C1 segment of cervical spinal cord (tissue), 14 donors: ENCODE measurements around the gene TAF8.
A peak's percentile ranks its signal among the peaks of the same experiment; 100 is the strongest.
"Not testable (repeated sequence)": the region's sequence is repeated elsewhere in the genome, so short reads cannot be mapped to it uniquely, and the experiment has no call there.

Source experiments
- DNase-seq, 14 donors: peaks; one replicate each; lab custom pipeline; 2025; lab: John Stamatoyannopoulos, UW

The TAF8 gene

DNA sequence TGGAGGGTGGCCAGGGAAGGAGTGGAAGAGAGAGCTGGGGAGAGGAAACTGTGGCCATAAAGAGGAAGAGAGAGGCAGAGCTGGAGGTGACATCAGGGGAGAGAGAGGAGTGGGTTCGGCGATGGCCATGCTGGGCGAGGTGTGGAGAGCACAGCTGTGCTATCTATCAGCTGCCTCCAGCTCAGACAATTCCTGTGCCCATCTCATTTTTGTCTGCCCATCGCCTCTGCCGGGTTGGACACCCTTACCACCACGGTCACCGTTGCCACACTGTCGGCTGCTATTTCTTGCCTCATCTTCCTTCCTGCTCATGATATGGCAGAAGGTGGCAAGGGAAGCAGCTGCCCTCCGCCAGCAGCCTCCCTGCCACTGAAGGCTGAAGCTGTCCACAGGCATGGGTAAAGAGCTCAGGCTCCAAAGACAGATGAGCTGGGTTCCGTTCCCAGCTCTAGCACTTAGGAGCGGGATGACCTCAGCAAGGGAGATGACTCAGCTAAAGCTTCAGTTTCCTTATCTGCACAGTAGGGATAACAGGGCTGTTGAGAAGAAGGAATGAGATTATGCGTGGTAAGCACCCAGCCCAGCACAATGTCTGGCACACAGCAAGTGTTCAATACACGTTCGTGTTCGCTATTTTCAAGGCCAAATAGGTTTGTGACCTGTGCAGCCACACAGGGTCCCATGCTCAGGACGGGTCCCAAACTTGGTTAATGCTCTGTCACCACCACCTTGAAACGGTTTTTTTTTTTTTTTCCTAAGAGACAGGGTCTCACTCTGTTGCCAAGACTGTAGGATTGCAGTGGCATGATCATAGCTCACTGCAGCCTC lies 21.9 kb upstream of the TAF8 start:
- no peak for DNase-seq

DNA sequence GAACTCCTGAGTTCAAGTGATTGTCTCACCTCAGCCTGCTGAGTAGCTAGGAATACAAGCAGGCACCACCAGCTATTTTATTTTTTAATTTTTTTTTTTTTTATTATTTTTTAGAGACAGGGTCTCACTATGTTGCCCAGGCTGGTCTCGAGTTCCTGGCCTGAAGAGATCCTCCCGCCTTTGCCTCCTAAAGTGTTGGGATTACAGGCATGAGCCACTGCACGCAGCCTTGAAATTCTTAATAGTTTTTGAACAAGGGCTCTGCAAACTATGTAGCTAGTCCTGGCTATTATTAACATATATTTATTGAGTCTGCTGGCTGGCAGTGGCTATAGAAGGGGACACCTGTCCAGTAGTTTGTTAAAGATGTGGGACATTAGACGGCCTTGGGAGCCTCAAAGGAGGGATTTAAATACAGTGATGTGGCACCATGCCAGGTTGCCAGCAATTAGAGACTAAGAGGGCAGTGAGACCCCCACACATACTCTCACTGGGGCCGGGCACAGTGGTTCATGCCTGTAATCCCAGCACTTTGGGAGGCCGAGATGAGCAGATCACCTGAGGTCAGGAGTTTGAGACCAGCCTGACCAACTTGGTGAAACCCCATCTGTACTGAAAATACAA lies 21.1 kb upstream of the TAF8 start:
- no peak for DNase-seq

DNA sequence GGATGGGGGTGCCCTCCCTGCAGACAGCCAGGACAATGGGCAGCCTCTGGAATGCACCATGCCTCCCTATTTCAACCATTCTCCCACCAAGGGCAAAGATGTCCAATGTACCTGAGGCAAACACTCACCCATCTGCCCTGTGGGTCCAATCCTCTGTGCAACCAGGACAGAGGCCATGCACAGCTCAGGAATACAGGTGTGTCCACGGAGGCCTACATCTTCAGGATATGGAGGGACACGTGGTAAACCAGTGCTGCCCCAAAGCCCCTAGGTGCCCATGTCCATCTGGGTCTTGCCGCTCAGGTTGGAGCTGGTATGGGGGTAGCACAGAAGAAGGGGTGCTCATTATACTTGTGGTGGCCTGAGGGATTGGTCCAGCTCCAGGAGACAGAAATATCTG lies 20.4 kb upstream of the TAF8 start:
- DNase-seq = no peak

DNA sequence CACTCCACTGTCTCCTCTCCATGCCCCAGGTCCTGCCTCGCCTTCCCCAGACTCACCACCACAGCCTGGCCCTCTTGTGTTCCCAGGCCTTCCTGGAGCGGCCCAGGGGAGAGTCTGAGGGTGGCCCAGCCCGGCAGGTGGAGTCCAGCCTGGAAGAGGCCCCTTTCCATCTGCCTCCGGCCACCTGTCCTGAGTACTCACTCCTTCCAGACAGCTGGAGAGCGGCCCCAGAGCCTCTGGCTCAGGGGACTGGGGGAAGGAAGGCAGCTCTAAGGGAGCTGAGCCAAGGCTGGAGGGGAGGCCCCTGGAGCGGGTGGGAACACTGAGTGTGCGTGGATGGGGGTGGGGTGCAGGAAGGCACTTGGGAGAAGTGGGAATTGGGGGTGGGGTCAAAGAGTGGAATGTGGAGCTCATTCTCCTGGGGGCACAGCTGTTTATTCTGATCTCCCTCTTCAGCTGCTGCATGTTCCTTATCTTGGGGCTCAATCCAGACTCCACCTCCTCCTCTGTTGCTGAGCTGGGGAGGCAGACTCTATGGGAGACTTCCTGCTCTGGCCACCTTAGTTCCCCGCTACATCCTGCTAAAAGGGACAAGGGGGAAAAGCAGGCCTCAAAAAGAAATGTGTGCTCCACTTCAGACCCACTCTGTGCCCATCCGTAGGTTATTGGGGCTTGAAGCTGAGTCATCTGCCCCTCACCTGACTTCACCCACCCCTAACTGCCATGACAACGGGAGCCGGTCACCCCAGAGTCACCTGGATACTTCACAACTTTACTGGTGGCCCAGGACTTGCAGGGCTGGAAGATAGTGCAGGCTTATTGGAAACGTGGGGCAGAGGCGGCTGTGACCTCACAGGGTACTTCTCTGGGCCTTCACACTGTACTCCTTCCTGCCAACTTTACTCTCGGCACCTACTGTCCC lies 19.5 kb upstream of the TAF8 start:
- DNase-seq = no peak

DNA sequence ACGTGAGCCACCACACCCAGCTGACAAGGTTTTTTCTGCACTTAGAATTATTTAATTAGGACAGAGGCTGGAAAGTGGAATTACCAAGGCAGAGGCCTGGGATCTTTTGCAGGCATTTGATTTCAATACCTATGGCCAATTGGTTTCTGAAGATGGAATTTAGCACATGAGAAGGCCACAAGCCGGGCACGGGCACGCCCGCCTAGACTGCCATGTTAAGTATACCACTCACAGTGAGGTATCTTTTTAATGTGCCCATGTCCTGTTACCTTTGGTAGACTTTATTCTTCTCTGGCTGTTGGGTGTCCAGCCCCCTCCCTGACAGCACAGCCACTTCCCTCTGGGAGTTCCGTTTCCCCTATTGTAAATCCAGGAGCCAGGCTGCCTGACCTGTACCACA lies 18.0 kb upstream of the TAF8 start:
- no peak for DNase-seq

DNA sequence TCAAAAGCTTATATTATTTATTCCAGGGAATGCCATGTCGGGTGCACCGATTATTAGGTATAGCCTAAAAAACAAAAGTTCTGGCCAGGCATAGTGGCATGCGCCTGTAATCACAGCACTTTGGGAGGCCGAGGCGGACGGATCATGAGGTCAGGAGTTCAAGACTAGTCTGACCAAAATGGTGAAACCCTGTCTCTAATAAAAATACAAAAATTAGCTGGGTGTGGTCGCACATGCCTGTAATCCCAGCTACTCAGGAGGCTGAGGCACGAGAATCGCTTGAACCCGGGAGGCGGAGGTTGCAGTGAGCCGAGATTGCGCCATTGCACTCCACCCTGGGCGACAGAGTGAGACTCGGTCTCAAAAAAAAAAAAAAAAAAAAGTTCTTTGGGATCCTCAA lies 12.7 kb upstream of the TAF8 start:
- not testable (repeated sequence) for DNase-seq

DNA sequence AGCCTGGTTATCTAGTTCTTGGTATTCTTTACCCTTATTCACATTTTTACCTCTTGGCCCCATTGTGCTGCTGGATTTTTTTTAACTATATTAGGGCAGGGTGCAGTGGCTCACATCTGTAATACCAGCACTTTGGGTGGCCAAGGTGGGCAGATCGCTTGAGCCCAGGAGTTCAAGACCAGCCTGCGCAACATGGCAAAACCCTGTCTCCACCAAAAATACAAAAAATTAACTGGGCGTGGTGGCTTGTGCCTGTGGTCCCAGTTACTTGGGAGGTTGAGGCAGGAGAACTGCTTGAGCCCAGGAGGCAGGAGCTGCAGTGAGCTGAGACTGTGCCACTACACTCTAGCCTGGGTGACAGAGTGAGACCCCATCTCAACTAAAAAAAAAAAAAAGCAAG lies 12.2 kb upstream of the TAF8 start:
- no peak for DNase-seq

DNA sequence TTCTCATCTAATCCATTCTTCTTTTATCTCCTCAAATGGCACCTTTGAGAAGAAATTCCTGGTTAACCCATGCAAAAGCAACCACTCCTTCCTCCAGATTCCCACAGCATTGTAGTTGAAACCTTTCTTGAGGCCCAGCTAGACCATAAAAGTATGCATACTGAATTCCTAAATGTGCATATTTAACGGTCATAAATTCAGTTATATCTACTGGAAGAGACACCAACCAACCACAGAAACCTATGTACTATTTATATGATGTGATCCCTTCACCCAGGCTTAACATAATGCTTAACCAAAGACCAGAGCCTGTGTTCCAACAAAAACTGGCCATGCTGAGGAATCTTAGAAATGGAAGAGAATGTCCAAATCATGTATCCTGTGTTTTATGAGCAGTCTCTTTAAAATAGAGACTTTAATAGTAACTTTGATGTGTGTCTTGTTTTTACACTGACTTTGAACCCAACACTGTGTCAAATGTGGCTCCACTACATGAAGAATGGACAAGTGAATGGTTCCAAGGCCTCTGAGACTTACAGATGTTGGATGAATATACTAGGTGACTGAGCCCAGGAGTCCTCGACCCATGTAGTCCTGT lies 11.4 kb upstream of the TAF8 start:
- no peak for DNase-seq

DNA sequence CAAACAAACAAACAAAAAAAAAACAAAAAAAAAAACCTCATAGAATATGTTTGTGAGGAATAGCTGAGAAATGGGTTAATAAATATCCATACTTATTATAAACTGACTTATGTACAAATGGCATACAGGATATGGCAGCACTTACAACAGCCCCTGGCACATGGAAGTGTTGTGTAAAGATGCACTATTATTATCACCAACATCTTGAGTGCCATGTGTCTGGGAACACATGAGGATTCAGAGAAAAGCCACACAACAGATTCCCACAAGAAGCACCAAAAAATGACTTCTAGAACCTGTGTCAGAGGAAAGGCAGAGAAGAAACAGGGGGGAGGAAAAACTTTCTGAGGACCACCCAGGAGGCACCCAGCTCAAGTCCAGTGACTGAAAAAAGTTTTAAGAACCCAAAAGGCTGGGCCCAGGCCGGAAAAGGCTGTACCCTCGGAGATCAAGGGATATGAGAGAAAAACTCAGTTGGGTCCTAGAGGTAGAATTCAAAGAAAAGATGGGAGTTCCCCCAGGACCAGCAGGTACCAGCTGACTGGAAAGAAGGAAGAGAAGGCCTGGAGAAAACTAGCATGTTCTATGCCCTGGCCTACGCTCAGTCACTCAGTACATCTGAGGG lies 9.4 kb upstream of the TAF8 start:
- DNase-seq = no peak

DNA sequence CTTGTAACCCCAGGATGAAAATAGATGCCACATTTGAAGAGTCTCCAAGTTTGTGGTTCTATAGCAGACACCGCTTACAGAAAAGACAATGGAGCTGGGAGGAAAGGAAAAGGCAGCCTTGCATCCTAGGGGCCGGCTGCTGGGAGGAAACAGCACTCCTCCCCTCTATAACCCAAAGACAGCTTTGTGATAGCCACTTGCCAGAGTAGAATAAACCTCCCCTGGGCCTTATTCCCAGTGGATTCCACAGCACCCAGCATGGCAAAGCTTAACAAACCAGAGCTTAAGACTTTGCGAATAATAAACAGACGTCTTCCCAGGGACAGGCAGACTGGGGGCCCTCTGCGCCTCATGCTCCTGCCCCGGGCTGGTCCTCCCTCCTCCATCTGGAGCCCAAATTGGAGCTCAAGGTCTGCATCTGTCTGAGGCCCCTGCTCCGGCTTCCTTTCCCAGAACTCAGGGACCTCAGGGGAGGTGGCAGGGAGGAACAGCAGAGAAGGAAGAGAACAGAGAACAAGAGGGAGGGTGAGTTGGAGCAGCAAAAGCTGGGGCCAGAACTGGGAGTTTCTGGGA lies 8.8 kb upstream of the TAF8 start:
- DNase-seq = no peak

DNA sequence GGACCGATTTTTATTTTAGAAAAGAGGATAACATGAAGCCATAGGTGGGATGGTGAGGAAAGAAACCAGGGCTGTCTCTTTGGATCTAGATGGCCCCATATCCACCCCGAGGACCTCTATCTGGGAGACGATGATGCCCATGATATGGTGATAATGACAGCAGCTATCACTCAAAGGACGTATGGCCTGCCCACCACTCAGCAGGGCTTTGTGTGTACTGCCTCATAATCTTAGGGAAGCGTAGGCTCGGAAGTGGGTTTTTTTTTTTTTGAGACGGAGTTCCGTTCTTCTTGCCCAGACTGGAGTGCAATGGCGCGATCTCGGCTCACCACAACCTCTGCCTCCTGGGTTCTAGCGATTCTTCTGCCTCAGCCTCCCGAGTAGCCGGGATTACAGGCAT lies 8.2 kb upstream of the TAF8 start:
- no peak for DNase-seq

DNA sequence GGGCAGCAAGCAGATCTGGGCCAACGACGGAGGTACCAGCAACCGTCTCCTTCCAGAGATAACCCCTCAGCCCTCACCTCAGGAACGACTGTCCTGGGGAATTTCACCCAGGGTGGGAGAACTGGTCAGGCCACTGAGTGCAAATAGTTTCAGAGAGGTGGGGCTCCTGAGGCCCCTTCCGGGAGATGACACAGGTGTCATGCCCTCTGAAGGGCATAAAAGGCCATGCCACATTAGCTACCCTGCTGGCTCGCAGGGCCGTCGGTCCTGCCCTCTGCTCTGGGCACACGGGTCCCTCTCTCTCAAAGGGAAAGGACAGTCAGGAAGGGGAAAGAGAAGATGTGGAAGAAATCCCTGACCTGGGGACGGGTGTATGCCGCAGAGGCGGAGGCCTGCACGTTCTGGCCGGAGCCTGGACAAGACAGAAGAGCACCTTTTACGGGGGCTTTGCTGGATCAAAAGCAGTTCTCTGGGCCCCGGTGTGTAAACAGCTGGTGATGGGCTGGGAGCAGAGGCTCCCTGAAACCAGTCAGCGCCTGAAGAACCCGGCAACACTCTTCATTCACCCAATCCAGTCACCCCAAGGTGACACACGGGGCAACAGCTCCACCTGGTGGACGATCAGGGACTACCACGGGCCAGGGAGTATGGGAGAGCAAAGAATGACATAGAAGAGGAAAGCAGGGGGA lies 6.4 kb upstream of the TAF8 start:
- peak in 13 of 14 donors; percentile 36 to 88 (median 78) for DNase-seq

DNA sequence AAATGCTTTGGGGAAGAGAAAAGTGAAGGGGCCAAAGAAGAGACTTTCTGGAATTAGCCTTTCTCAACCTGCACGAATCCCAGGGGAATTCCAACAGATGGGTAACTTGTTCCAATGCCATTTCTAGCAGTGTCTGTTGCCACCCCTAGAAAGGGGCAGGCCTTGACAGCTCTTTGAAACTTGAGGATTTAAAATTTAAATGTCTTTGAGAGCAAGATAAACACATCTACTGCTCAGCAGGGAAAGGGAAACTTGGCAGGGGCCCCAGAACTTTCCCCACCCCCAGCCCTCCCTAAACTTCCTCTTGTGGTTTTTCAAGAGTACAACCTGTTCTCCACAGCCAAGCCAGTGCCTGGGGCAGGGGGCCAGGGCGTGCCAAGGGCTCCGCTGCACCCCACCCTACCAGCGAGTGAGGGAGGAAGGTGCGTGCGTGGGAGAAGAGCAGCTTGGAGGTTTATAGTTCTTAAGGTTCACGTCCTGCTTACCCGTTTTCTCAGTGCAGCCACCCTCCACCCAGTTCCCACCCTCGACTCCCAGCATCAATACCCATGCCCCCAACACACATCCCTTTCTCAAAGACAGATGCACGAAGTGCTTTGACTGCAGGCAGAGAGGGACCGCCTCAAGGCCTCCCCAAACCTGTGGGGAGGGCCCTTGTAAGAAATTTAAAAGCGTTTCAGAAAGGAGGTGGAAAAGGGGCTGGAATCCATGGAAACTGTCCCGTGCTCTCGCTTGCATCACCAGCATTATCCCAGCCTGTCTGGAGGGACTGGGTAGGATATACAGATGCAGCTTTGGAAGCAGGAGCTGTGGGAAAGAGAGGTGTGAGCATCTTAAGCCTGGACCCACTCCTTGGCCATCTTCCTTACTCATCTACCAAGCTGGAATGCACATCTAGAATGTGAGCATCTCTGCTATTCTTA lies 4.5 kb upstream of the TAF8 start:
- DNase-seq = peak in 12 of 14 donors; percentile 22 to 77 (median 56)

DNA sequence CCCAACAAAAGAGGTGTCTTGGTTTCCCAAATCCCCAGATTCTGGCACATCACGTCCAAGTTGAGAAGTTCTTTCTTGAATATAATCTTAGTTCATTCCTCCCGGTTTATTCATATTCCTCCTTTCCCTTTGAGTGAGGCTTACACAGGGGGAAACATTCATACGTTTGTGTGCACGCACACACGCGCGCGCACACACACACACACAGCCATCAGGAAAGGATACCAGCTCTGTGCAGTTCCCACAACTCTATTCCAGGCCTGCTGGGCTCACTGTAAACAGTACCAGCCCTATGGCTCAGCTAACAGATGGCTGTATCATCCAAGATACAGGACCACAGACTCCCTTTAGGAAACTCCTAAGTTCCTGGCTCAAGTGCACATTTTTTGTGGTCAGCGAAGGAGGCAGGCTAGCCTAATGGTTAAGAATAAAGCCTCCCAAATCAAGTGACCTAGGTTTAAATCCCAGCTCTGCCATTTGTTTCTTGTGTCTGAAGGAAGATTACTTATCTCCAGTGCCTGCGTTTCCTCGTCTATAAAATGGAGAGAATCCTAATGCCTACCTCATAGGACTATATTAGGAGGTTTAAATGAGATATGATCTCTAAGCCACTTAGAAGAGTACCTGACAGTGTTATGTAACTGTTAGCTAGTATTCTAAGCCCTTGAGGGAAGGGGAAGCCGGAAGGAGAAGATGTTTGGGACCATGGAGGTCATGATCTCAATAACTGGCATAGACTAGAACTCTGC lies 3.7 kb upstream of the TAF8 start:
- DNase-seq = no peak

DNA sequence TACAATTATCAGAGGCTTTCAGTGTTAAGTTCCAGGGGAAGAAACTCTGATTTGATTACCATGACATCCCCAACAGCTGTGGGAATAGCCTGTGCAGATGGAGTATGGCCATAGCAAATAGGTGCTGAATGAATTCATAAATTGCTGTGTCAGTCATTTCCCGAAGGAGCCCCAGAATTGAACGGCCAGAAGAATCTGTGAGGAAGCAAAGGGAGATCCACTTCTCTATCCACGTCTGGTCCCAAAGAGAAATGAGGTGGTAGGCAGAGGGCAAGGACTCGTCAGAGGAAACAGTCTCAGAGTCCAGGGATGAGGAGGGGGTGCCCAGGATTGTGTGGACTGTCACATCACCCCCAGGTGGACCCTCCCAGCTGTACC lies 3.1 kb upstream of the TAF8 start:
- DNase-seq = peak in 1 of 14 donors; percentile 21

DNA sequence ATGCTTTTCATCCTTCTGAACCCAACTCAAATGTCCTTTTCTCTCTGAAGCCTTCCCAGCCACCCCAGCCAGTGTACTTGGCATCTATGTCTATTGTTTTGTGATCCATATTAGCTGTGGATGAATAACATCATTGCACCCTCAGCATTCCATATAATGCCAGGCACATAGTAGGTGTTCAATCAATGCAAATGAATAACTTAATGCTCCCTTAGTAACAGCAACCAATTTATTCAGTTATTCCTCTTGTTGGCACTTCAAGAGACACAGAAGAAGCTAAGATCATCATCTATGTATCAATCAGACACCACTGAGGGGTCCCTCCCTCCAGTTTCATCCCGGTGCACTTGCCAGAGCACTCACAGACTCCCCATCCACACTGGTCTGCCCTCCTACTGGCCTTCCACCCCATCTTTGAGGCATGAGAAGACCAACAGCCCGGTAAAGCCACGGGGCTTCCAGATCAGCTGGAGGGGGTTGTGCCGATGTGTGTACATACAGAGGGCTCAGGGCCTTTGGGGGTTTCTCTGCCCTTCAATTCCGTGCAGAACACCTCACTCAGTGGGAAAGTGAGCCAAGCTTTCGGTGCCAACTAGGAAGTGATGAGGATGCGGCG lies 2.4 kb upstream of the TAF8 start:
- no peak for DNase-seq

DNA sequence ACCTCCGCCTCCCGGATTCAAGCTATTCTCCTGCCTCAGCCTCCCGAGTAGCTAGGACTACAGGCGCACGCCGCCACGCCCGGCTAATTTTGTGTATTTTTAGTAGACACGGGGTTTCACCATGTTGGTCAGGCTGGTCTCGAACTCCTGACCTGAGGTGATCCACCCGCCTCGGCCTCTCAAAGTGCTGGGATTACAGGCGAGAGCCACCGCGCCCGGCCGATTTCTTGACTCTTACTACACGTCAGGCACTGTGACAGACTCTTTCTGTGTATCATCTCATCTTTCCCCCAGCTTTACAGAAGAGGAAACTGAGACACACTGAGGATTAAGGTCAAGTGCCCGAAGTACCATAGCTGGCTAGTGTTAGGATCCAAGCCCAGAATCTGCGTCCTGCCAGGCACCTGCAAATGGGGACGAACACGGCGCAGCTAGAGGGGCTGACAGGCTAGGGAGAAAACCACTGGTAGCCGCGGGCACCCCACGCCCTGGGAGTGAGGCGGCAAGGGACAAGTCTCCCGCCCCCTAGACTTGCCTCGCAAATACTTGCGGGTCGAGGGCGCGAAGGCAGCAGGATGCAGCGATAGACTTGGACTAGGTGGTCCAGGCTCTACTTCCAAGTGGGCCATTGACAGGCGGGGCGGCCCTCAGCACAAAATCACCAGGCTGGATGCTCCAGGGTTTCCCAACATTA lies 1.1 kb upstream of the TAF8 start:
- no peak for DNase-seq

DNA sequence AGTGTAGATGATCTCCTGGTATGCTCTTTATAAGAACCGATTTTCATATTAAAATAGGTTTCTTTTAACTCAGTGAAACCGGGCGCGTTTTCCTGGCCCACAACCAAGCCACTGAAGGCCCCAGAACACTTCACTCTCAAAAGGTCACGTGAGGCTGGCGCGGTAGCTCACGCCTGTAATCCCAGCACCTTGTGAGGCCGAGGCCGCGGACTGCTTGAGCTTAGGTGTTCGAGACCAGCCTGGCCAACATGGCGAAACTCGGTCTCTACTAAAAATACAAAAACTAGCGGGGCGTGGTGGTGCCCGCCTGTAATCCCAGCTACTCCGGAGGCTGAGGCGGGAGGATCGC lies 402 bp upstream of the TAF8 start:
- DNase-seq = peak in 1 of 14 donors; percentile 31
